ENCODE data around the gene VPS13A.

The VPS13A gene

DNA sequence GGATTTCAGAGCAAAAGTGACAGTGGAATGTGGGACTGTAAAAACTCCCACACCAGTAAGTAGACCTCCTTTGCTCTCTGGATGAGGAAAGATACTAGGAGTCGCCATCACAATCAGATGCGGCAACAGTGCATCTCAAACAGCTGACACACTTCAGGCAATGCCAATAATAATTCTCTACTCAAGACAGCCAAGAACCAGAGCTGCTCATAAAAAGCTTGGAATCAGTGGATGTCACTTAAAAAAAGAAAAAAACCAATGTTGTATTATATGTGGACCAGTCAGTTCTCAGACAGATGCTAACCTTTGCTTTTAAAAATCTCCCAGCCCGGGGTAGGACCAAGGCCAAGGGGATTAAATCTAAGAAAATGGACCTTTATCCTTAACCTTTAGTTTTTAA lies 285.8 kb downstream of the VPS13A start:
- DNase-seq = no peak

DNA sequence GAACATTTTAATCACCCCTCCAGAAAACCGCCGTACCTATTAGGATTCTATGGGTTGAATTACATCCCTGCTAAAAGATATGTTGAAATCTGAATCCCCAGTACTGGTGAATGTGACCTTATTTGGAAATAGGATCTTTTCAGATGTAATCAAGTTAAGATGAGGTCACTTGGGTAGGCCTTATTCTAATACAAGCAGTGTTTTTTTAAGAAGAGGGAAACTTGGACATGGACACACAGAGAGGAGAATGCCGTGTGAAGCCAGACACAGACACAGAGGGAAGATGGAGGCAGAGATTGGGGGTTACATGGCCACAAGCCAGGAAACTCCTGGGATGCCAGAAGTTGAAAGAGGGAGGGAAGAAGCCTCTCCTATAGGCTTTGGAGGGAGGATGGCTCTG lies 287.3 kb downstream of the VPS13A start:
- DNase-seq = no peak

DNA sequence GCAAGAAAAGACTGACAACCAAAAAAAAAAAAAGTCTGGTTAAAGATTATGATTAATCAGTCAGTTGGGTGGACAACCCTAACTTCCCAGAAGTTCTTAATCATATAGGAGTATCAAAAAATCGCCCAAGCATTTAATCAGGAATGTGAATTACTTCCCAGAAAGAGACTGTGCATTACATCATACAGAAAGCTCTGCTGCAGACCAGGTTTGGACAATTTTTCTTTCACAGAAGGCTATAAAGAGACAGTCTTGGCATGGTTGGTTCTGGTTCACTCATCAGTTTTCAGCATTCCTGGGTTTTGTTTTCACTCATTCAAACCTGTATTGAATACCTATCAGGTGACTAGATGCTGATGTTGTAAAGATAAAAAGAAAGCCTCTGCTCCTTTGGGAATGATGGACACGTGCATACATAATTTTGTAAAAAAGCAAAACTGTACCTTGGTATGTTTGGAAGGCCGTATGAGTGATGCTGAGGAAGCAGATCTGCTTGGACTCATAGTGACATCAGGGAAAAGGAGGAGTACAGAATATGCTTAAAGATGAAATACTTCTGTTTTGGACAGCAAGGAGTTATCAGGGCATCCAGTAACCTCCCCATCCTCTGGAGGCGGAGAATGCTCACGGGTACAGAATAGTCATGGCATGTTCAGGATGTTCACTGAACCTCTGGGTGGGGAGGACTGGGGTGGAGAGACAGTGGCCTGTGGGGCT lies 292.3 kb downstream of the VPS13A start:
- no peak for DNase-seq
